Measurements from ENCODE around the gene PRAC2.

- TF ChIP-seq CTCF (IDR thresholded peaks at IDR 0.05; ENCODE audit: low read length): no peak
- no peak for TF ChIP-seq EZH2 (IDR thresholded peaks at IDR 0.05; ENCODE audit: borderline replicate concordance, low read length)
These were observed 32.4 kb downstream of the PRAC2 start for GRCh38 chr17:48755356-48755755.

All from OCI-LY1 (cell line).